GM12865 (cell line): Measurements from ENCODE around the gene TMIGD3.

Experiments used
- DNase-seq: peaks from one replicate; pipeline ENCODE4 v3.0.0; 2010; ENCODE audit warnings: low read depth
- H3K4me3 ChIP-seq: 2 replicates; pipeline ENCODE4 v1.5.1; 2011; ENCODE audit warnings: mild to moderate bottlenecking, low read depth, low read length, control low read depth
- CTCF ChIP-seq: IDR thresholded peaks from 2 replicates; pipeline ENCODE4 v1.5.1; 2011; ENCODE audit warnings: low read length, control low read depth, low read depth, inconsistent platforms; ENCODE audit not compliant: insufficient read depth; ENCODE audit errors: missing control alignments

Gene TMIGD3

DNA sequence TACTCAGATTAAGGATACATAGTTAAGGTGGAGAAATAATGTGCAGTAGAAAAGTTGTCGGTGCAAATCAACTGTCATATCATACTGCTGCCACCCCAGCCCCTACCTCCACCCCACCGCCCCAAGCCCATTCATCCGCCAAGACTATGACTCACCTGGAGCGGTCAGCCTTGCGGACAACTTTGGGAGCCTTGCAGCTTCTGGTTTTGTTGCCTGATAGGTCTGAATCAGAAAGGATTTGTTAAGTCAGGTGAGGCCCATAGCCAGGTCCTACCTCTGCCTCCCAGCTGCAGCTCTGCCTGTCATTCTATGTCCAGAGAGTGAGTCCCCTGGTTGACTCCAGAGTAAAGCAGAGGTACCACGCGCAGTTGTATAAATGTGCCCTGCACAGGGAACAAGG lies 17.0 kb downstream of the TMIGD3 start:
- no peak for TF ChIP-seq CTCF
- H3K4me3 ChIP-seq: no peak overlapping the region
- no peak for DNase-seq

GRCh38 chr1:111484391-111485026 lies 18.9 kb downstream of the TMIGD3 start:
- no peak for DNase-seq
- H3K4me3 ChIP-seq: no peak overlapping the region
- TF ChIP-seq CTCF: no peak

GRCh38 chr1:111483876-111484275 lies 19.6 kb downstream of the TMIGD3 start:
- DNase-seq: no peak
- H3K4me3 ChIP-seq: no peak overlapping the region
- TF ChIP-seq CTCF: no peak

GRCh38 chr1:111483166-111483565 lies 20.3 kb downstream of the TMIGD3 start:
- H3K4me3 ChIP-seq: no peak overlapping the region
- TF ChIP-seq CTCF: no peak
- DNase-seq: no peak

DNA sequence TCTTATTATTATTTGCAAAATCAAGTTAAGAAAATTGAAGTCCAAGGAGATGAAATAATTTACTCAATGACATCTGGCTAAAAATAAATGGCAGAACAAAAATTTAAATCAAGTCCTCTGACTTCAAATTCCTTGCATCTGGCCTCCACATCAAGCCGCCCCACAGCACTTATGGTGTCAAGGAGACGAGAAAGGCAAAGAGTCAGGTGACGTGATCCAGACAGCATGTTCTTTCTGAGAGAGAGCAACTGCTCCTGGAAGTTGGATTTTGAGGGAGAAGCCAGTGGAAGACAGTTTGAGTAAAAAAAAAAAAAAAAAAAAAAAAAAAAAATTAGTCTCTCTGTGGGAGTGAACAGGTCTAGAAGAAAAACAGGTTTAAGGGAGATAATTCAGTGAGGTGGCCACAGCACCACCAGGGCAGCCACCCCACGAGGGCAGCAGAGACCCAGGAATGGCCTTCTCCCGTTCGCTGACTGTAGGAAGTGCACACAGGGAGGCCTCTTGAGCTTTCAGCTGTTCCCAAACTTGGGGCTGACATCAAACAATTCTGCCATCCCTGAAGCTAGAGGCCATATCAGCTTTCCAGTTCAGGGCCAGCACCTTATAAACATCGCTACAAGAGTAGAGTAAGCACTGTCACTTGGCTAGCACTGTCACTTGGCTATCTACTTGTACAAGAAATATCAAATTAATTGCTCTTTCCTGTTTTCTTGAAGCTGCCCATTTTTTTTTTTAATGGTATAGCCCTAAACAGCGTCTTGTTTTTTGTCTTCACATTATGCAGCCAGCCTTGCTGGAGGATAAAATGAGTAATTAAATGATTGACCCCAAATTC lies 21.8 kb downstream of the TMIGD3 start:
- H3K4me3 ChIP-seq: no peak overlapping the region
- peak; percentile 74 for TF ChIP-seq CTCF
- DNase-seq: peak; percentile 73

GRCh38 chr1:111480674-111481073 lies 22.8 kb downstream of the TMIGD3 start:
- H3K4me3 ChIP-seq: no peak overlapping the region
- DNase-seq: no peak
- TF ChIP-seq CTCF: no peak
